22Rv1 (cell line): ENCODE measurements around the gene CD9.
A peak's percentile ranks its signal among the peaks of the same experiment; 100 is the strongest.

Experiments
- H3K27ac ChIP-seq: fragments of 450-650 bp; 2 replicates; pipeline ENCODE4 v1.5.1; 2017
- CTCF ChIP-seq: fragments of 450-650 bp; IDR thresholded peaks from 2 replicates; pipeline ENCODE4 v1.5.1; 2017; ENCODE audit warnings: mild to moderate bottlenecking
- ZFX ChIP-seq: fragments of 450-650 bp; IDR thresholded peaks from 2 replicates; pipeline ENCODE4 v1.6.1; 2017; ENCODE audit warnings: antibody characterized with exemption, borderline replicate concordance

CD9 gene

GRCh38 chr12:6281081-6281809, 81.0 kb downstream of the CD9 start:
- TF ChIP-seq CTCF = no peak
- no peak for TF ChIP-seq ZFX
- no peak overlapping the region for H3K27ac ChIP-seq

DNA sequence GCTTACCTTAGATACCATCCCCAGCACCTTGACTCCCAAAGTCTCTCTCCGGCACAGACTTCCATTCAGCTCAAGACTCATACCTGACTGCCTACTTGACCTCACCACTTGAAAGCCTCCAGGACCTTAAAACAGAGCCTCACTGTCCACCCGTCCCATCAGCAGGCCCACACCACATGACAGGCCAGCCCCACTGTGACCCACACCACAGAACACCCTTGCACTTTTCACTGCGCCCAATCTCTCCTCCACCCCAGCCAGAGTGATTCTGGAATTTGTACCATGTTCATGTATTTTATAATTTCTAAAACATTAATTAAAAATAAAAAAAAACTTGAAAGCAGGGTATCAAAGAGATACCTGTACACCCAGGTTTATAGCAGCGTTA, 82.2 kb downstream of the CD9 start:
- TF ChIP-seq CTCF (no peak), ZFX (no peak)

GRCh38 chr12:6284273-6284672, 84.1 kb downstream of the CD9 start:
- TF ChIP-seq CTCF = no peak
- no peak overlapping the region for H3K27ac ChIP-seq

More for the DNA sequence above, 82.2 kb downstream of the CD9 start:
- no peak overlapping the region for H3K27ac ChIP-seq

DNA sequence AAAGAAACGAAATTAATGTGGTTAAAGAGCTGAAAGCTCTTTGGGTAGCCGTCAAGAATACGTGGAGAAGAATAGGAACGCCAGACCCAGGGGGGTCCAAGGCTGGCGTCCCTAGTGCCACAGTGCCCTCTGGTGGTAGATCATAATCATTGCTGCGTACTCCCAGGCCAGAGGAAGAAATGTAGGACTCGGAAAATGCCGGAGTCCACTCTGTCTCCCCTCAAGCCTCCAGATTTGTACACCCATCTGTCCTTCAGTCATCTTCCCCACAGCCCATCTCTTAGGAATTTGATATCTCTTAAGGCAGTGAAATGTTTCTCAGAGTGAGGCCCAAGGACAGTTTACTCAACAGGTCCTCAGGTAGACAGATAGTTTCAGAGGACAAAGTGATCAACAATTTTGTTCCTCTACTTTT, 84.9 kb downstream of the CD9 start:
- TF ChIP-seq CTCF (peak; percentile 98), ZFX (no peak)
- H3K27ac ChIP-seq = no peak overlapping the region

- H3K27ac ChIP-seq = no peak overlapping the region
- TF ChIP-seq CTCF (no peak), ZFX (no peak)
These were observed 85.5 kb downstream of the CD9 start for GRCh38 chr12:6285532-6286306.
